Measurements from ENCODE around the gene ADGRD1. TPM values are rescaled to one million over a fixed set of nuclear protein-coding genes. Genes with fewer than 3 reads are reported as not detected.

The ADGRD1 gene
- polyA plus RNA-seq, 1 of the 3 experiments (the other 2 are of a cell fraction), result not detected

DNA sequence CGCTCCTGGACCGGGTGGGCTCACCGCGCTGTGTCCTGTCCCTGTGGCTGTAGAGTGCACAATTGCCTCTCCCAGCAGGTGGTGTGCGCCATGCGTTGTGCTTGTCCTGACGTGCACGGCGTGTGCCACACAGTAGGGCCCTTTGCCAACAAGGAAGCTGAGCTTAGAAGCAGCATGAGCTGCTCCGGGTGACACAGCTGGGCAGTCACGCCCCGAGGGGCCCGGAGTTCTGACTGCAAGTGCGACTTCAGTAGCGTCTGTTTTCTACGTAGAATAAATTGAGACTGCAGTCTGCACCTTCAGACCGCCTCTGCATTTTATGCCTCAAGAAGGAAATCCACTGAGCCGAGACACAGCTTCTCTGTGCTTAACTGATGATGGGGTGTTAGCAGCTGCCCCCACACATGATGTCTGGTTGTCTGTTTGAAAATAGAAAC, 81.6 kb downstream of the ADGRD1 start:
- H3K9me3 ChIP-seq, result no peaks in the 10 kb centered on the region
- no peak for TF ChIP-seq FOSL2 (IDR thresholded peaks at IDR 0.05; ENCODE audit: borderline replicate concordance, low read depth)
- TF ChIP-seq SMC3 (IDR thresholded peaks at IDR 0.05; ENCODE audit: low read depth, low read length), result no peak
- TF ChIP-seq, protein P1, sequence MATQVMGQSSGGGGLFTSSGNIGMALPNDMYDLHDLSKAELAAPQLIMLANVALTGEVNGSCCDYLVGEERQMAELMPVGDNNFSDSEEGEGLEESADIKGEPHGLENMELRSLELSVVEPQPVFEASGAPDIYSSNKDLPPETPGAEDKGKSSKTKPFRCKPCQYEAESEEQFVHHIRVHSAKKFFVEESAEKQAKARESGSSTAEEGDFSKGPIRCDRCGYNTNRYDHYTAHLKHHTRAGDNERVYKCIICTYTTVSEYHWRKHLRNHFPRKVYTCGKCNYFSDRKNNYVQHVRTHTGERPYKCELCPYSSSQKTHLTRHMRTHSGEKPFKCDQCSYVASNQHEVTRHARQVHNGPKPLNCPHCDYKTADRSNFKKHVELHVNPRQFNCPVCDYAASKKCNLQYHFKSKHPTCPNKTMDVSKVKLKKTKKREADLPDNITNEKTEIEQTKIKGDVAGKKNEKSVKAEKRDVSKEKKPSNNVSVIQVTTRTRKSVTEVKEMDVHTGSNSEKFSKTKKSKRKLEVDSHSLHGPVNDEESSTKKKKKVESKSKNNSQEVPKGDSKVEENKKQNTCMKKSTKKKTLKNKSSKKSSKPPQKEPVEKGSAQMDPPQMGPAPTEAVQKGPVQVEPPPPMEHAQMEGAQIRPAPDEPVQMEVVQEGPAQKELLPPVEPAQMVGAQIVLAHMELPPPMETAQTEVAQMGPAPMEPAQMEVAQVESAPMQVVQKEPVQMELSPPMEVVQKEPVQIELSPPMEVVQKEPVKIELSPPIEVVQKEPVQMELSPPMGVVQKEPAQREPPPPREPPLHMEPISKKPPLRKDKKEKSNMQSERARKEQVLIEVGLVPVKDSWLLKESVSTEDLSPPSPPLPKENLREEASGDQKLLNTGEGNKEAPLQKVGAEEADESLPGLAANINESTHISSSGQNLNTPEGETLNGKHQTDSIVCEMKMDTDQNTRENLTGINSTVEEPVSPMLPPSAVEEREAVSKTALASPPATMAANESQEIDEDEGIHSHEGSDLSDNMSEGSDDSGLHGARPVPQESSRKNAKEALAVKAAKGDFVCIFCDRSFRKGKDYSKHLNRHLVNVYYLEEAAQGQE (IDR thresholded peaks at IDR 0.05; ENCODE audit: low read depth, low read length), result no peak
- TF ChIP-seq, protein P2, sequence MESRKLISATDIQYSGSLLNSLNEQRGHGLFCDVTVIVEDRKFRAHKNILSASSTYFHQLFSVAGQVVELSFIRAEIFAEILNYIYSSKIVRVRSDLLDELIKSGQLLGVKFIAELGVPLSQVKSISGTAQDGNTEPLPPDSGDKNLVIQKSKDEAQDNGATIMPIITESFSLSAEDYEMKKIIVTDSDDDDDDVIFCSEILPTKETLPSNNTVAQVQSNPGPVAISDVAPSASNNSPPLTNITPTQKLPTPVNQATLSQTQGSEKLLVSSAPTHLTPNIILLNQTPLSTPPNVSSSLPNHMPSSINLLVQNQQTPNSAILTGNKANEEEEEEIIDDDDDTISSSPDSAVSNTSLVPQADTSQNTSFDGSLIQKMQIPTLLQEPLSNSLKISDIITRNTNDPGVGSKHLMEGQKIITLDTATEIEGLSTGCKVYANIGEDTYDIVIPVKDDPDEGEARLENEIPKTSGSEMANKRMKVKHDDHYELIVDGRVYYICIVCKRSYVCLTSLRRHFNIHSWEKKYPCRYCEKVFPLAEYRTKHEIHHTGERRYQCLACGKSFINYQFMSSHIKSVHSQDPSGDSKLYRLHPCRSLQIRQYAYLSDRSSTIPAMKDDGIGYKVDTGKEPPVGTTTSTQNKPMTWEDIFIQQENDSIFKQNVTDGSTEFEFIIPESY (IDR thresholded peaks at IDR 0.05; ENCODE audit: borderline replicate concordance, low read depth), result no peak
- TF ChIP-seq MEF2A (IDR thresholded peaks at IDR 0.05; ENCODE audit: borderline replicate concordance, low read depth), result no peak
- TF ChIP-seq, protein P3, sequence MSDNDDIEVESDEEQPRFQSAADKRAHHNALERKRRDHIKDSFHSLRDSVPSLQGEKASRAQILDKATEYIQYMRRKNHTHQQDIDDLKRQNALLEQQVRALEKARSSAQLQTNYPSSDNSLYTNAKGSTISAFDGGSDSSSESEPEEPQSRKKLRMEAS (IDR thresholded peaks at IDR 0.05; ENCODE audit: low read depth), result no peak
- no peak for TF ChIP-seq EP300 (IDR thresholded peaks at IDR 0.05; ENCODE audit: borderline replicate concordance in 1 of 2, low read depth in 1 of 2, low read length in 1 of 2)
- TF ChIP-seq TEAD4 (IDR thresholded peaks at IDR 0.05; ENCODE audit: borderline replicate concordance, insufficient read depth), result no peak
- no peak for TF ChIP-seq FOXJ3 (CRISPR knock-in tag; IDR thresholded peaks at IDR 0.05)
- no peak for TF ChIP-seq RAD21 (IDR thresholded peaks at IDR 0.05; ENCODE audit: low read length)
- TF ChIP-seq, protein P4, sequence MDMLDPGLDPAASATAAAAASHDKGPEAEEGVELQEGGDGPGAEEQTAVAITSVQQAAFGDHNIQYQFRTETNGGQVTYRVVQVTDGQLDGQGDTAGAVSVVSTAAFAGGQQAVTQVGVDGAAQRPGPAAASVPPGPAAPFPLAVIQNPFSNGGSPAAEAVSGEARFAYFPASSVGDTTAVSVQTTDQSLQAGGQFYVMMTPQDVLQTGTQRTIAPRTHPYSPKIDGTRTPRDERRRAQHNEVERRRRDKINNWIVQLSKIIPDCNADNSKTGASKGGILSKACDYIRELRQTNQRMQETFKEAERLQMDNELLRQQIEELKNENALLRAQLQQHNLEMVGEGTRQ (IDR thresholded peaks at IDR 0.05; ENCODE audit: borderline replicate concordance, low read depth, low read length), result no peak
- TF ChIP-seq FOXM1 (IDR thresholded peaks at IDR 0.05; ENCODE audit: low read depth), result no peak
- TF ChIP-seq RCOR1 (IDR thresholded peaks at IDR 0.05; ENCODE audit: low read length), result no peak
- TF ChIP-seq, protein P5, sequence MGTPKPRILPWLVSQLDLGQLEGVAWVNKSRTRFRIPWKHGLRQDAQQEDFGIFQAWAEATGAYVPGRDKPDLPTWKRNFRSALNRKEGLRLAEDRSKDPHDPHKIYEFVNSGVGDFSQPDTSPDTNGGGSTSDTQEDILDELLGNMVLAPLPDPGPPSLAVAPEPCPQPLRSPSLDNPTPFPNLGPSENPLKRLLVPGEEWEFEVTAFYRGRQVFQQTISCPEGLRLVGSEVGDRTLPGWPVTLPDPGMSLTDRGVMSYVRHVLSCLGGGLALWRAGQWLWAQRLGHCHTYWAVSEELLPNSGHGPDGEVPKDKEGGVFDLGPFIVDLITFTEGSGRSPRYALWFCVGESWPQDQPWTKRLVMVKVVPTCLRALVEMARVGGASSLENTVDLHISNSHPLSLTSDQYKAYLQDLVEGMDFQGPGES (IDR thresholded peaks at IDR 0.05; ENCODE audit: low read depth, low read length), result no peak
- no peak for DNase-seq
- H3K79me2 ChIP-seq (ENCODE audit: insufficient read depth), result no peaks in the 10 kb centered on the region
- H3K27ac ChIP-seq (ENCODE audit: low read depth in 2 of 2, low read length in 1 of 2), result no peak overlapping the region
- H2AFZ ChIP-seq (ENCODE audit: low read depth), result no peak overlapping the region
- no peaks in the 10 kb centered on the region for H4K20me1 ChIP-seq (ENCODE audit: insufficient read depth)
- ChIA-PET POLR2A (no interaction called here), CTCF (interaction anchor here (2.2 kb wide), 1 partner anchor 119 kb away, joined by 6 read pairs; no protein-coding TSS in a partner anchor)
- H3K9me2 ChIP-seq, result no peaks in the 10 kb centered on the region
- H3K27me3 ChIP-seq (ENCODE audit: insufficient read depth), result no peaks in the 10 kb centered on the region
- H3F3A ChIP-seq (replicated peaks; ENCODE audit: insufficient read depth), result no peaks in the 10 kb centered on the region
- no peak overlapping the region for H3K4me3 ChIP-seq (ENCODE audit: low read depth in 2 of 2, low read length in 1 of 2)
- peaks cover 0 to 12% of the 10 kb centered on the region in 2 experiments; a peak in 1 of 4 replicates for H3K4me1 ChIP-seq (ENCODE audit: control insufficient read depth in 1 of 2, insufficient read depth in 2 of 2, low read depth in 1 of 2, low read length in 1 of 2)
- 62% methylated on average over 16 of the region's 18 CpGs for WGBS (ENCODE audit: low lambda C conversion rate)
- H3K36me3 ChIP-seq (replicated peaks in 1 of 2; ENCODE audit: control insufficient read depth in 1 of 2, insufficient read depth in 2 of 2, low read length in 1 of 2), result no peaks in the 10 kb centered on the region
- no peak overlapping the region for H3K9ac ChIP-seq
- no peak overlapping the region for H3K4me2 ChIP-seq

All from SK-N-SH (cell line).